ENCODE data around the gene ZNF513. TPM values are rescaled to one million over a fixed set of nuclear protein-coding genes. Genes with fewer than 3 reads are reported as not detected.

ZNF513 gene
- total RNA-seq, 1 donor = 7.3 TPM

- peak overlapping the region; percentile 88 for H3K4me3 ChIP-seq (ENCODE audit: low read depth, low read length)
- TF ChIP-seq, protein P1, sequence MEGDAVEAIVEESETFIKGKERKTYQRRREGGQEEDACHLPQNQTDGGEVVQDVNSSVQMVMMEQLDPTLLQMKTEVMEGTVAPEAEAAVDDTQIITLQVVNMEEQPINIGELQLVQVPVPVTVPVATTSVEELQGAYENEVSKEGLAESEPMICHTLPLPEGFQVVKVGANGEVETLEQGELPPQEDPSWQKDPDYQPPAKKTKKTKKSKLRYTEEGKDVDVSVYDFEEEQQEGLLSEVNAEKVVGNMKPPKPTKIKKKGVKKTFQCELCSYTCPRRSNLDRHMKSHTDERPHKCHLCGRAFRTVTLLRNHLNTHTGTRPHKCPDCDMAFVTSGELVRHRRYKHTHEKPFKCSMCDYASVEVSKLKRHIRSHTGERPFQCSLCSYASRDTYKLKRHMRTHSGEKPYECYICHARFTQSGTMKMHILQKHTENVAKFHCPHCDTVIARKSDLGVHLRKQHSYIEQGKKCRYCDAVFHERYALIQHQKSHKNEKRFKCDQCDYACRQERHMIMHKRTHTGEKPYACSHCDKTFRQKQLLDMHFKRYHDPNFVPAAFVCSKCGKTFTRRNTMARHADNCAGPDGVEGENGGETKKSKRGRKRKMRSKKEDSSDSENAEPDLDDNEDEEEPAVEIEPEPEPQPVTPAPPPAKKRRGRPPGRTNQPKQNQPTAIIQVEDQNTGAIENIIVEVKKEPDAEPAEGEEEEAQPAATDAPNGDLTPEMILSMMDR (IDR thresholded peaks at IDR 0.05; ENCODE audit: insufficient read depth, low read length) = no peak
- DNase-seq (ENCODE audit: low read depth) = peak; percentile 35
Observed at GRCh38 chr2:27379836-27380625, 503 bp downstream of the ZNF513 start.

DNA sequence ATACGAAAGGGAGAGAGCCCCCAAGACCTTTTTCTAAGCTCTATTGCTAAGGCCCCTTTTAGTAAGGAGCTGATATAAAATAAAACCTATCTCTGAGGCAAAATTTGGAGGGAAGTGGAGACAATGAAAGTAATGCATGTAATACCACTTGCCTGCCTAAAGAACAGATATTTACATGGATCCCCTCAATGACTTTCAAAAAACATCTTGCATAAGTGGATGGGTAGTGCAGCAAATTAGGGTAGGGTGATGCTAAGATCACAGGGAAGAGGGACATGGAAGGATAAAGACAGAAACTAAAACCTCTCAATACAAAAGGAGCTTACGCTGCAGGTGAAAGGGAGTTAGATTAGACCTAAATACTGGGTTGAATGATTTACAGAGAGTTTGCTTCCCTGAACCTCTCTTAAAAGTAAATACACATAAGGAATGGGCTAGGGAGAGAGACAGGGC, 1.1 kb downstream of the ZNF513 start:
- TF ChIP-seq, protein P1 (IDR thresholded peaks at IDR 0.05; ENCODE audit: insufficient read depth, low read length) = no peak
- DNase-seq (ENCODE audit: low read depth) = peak; percentile 25
- peak overlapping the region; percentile 88 for H3K4me3 ChIP-seq (ENCODE audit: low read depth, low read length)

DNA sequence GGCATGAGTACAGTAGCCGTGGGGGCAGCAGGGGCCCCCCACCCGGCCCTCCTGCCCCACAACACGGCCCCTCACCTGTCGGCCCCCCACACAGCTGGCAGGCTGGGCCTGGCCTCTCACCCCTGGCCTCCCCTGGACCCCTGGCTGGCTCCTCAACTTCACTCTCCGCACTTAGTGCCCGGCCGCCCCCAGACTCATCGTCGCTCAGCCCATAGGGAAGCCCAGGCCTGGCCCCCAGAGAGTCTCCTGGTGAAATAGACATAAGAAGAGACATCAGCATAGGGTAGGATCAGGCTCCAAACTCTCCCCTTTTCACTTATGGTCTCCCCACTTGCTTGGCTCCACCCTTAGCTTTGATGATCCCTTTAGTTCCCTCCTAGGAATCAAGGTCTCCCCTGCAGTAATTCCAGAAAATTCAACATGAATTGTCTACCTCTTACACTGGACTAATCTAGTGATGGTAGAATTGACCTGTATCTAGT, 1.7 kb downstream of the ZNF513 start:
- H3K4me3 ChIP-seq (ENCODE audit: low read depth, low read length) = peak overlapping the region; percentile 88
- DNase-seq (ENCODE audit: low read depth) = no peak
- TF ChIP-seq, protein P1 (IDR thresholded peaks at IDR 0.05; ENCODE audit: insufficient read depth, low read length) = no peak

- TF ChIP-seq, protein P1 (IDR thresholded peaks at IDR 0.05; ENCODE audit: insufficient read depth, low read length) = no peak
- DNase-seq (ENCODE audit: low read depth) = no peak
- H3K4me3 ChIP-seq (ENCODE audit: low read depth, low read length) = no peak overlapping the region
Observed at GRCh38 chr2:27378096-27378808, 2.3 kb downstream of the ZNF513 start.

GRCh38 chr2:27377618-27378095, 2.9 kb downstream of the ZNF513 start:
- no peak overlapping the region for H3K4me3 ChIP-seq (ENCODE audit: low read depth, low read length)
- TF ChIP-seq, protein P1 (IDR thresholded peaks at IDR 0.05; ENCODE audit: insufficient read depth, low read length) = no peak
- no peak for DNase-seq (ENCODE audit: low read depth)

GRCh38 chr2:27376866-27377617, 3.5 kb downstream of the ZNF513 start:
- DNase-seq (ENCODE audit: low read depth) = no peak
- TF ChIP-seq, protein P1 (IDR thresholded peaks at IDR 0.05; ENCODE audit: insufficient read depth, low read length) = no peak
- H3K4me3 ChIP-seq (ENCODE audit: low read depth, low read length) = no peak overlapping the region
